ELR (cell line): ENCODE results near the gene MACF1.
"Not testable (repeated sequence)": the region's sequence is repeated elsewhere in the genome, so short reads cannot be mapped to it uniquely, and the experiment has no call there.

Experiments used
- DNase-seq: peaks from one replicate; pipeline ENCODE4 v3.0.0-alpha.2; 2015; ENCODE audit warnings: low read depth

Gene MACF1

DNA sequence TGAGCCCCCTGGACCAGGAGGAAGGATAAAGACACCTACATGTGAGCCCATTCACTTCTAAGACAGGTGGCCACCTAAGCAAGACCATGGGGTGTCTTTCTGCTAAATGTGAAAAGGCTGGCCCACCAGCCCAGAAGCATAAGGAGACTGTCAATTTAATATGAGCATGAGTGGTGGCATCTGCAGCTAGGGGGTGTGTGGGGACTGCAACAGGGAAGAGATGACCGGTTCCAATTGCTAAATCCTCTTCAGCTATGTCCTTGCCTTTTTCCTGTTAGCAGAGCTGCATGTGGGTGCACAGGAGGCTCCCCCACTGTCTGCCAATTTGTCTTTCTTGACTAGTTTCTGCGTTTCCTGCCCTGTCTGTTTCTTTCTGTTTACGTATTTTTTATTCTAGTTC is 264.7 kb downstream of the MACF1 start:
- no peak for DNase-seq

DNA sequence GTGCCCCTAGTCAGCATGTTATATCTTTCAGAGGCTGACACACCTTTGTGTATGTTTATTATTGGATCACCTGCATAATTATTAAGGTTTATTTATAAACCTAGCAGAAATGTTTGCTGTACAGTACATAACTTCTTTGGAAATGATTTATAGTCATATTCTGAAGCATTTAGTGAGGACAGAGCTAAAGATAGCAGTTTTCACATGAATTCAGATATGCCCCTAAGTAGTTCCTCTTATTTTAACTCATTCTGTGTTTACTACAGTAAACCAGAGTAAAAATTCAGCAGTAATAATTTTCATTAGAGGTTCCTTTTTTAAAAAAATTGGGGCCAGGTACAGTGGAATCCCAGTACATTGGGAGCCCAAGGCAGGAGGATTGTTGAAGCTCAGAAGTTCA is 265.5 kb downstream of the MACF1 start:
- no peak for DNase-seq

DNA sequence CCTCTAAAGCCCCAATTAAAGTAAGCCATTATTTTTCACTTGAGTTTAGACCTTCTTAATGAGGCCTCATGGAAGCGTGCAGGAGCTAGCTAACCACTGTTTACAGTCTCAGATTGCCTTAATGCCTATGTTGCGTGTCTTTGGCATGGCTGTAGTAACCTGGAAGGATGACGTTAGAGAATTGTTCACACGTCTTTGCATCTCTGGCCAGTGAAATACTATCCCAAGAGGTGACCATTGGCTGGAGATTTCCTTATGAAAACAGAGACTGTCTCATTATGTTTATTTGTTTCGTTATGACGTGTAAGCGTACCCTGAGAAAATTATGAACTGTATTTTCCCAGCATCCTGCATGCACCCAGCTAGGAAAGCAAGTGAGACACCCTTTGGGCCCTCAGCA is 268.3 kb downstream of the MACF1 start:
- no peak for DNase-seq

DNA sequence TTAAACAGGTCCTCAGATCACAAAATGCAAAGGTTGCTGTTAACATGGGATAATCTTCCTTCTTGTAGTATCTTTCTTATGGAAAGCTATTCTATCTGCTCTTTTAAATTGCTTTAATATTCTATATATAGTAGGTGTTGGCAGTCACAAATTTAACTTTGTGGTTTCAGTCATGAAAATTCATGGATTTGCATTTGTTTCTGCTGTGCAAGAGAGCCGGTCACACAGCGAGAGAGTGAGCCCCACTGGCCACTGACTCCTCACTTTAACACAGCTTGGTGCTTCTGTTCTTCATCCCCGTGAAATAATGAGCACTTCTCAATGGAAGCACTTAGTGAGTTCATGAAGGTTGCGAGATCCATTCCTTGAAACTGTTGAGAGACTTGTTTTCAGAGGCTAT is 268.8 kb downstream of the MACF1 start:
- no peak for DNase-seq

DNA sequence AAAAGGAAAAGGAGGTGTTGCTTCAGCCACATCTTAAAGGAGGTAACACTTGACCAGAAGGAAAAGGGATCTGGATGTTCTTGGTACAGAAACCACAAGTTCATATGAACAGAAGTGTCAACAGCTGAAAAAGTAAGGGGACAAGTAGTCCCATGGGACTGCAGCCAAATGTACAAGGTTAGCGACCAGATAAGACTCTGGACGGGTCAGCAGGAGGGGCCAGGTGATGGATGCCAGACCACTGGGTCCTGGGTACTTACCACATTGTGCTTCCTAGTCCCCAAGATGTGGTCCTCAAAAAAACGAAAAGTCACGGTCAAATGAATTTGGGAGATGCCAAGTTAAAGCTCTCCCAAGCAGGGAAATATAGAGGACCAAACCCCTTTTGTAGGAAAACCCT is 270.3 kb downstream of the MACF1 start:
- DNase-seq, result no peak

DNA sequence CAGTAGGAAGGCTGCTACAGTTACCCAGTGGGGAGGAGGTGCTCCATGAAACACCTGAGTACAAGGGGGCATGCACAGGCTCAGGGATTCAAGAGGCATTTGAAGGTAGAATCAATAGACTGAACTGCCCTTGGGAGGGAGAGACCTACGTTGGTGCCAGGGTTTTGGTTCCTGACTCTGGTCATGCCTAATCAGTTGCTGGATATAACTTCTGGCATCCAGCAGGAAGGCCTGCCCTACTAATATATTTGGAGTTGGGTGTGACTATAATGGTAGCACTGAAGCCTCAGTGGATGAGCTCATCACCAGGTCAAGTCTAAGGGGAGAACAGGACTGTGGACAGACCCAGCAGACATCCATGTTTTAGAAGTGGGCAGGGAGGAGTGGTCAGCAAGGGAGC is 271.1 kb downstream of the MACF1 start:
- not testable (repeated sequence) for DNase-seq

DNA sequence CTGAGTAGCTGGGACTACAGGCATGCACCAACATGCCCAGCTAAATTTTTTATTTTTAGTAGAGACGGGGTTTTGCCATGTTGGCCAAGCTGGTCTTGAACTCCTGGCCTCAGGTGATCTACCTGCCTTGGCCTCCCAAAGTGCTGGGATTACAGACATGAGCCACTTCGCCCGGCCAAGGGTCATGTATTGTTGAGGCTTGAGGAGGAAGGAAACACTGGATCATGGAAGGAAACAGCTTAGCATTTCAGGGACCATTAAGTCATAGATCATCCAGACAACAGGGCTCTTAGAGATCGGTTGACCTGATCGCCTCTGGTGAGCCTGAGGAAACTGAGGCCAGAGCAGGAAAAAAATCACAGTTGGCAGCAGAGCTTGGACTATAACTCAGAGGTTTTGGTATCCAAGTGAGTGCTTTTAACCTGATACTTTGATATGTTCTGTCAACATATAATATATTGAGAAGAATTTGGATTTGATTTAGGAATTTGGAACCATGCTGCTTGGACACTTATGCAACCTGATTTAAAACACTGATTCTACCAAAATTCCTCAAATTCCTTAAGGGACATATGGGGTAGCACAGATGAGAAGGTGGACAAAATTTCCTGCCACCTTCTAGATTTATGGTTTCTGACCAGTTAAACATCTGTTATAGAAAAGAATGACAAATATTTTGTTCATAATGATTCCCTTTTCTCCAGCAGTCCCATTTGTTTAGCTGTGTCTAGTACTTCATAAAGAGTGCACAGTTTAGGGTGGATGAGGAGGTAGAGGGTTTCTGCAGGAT is 273.8 kb downstream of the MACF1 start:
- no peak for DNase-seq

DNA sequence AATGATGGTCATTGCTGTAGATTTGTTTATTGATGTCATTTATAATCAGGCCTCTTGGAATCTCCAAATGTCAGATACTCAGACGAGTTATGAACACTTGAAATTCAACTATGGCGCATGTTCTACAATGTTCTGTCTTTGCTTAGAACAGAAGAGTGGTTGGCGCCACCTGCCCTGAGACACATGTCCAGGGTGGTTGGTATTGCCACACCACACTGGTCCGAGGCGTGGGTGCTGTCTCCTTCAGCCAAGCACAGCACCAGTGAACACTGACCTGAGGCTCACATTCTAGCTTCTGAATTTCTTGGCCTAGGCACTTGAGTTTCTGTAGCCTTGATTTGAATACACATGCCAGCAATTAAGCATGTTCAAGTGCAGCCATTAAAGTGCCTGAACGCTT is 276.8 kb downstream of the MACF1 start:
- DNase-seq, result no peak

DNA sequence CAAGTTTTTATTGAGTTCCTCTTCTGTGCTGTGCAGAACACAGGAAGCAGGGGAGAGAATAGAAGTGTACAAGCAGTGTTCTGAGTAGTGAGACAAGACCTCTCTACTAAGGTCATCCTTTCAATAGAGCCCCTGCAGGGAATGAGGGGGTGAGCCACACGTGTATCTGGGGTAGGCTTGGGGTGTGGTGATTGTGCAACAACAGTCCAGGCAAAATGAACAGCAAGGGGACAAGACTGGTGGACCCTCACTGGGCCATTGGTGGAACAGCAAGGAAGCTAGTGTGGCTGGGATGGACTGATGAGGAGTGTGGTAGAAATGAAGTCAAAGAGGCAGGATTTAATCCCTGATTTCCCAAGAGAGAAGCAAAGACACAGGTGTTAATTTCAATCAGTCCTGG is 278.8 kb downstream of the MACF1 start:
- no peak for DNase-seq

DNA sequence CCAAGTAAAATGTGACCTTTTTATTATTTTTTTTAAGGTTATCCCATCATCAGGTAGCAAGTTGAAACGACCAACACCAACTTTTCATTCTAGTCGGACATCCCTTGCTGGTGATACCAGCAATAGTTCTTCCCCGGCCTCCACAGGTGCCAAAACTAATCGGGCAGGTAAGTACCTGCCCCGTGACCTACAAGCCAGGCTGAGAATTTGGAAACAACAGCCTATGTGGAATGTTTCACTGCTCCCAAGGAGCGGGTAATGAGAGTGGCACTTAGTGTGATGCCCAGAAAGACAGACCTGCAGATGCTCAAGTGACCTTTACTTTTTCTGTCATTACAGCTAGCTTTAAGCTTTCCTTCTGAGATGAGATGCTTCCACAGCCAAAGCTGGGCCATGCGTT is 280.1 kb downstream of the MACF1 start:
- DNase-seq, result no peak

DNA sequence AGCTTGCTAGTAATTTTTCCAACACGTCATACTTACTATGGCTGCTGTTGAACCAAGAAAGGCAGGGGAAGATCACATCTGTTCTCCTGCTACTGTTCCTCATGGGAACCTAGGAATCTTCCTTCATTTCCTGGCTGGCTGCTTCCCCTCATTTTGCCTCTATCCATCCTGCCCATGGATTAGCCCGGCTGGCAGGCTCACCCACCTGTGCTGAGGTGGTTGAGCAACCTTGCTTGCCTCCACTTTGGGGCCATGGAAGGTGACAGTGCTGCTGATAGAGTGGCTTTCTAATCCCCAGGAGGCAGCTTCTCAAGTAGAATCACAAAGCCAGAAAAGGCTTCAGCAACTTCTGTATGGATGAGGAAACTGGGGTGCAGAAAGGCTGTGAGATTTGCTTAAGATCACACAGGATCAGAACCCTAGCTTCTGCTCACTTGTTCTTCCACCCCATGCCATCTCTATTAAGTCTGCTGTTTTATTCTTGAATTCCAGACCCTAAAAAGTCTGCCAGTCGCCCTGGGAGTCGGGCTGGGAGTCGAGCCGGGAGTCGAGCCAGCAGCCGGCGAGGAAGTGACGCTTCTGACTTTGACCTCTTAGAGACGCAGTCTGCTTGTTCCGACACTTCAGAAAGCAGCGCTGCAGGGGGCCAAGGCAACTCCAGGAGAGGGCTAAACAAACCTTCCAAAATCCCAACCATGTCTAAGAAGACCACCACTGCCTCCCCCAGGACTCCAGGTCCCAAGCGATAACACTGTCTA is 280.7 kb downstream of the MACF1 start:
- no peak for DNase-seq

DNA sequence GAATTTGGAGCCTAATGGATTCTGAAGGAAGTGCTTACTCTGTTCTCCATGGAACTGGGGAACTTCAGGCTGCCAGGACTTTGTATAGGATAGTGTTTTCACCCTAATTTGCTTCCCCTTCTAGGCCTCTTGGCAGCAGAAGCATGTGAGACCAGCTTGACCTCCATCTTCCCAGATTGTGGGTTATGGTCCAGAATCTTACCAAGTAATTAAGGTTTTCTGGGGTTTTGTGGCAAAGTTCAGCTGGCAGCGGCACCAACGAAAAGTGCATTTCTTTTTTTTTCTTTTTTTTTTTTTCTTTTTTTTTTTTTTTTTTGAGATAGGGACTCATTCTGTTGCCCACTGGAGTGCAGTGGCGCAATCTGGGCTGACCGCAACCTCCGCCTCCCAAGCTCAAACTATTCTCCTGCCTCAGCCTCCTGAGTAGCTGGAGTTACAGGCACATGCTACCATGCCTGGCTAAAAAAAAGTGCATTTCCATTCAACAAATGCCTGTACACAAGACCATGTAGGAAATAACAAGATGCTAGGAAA is 283.6 kb downstream of the MACF1 start:
- DNase-seq, result no peak

DNA sequence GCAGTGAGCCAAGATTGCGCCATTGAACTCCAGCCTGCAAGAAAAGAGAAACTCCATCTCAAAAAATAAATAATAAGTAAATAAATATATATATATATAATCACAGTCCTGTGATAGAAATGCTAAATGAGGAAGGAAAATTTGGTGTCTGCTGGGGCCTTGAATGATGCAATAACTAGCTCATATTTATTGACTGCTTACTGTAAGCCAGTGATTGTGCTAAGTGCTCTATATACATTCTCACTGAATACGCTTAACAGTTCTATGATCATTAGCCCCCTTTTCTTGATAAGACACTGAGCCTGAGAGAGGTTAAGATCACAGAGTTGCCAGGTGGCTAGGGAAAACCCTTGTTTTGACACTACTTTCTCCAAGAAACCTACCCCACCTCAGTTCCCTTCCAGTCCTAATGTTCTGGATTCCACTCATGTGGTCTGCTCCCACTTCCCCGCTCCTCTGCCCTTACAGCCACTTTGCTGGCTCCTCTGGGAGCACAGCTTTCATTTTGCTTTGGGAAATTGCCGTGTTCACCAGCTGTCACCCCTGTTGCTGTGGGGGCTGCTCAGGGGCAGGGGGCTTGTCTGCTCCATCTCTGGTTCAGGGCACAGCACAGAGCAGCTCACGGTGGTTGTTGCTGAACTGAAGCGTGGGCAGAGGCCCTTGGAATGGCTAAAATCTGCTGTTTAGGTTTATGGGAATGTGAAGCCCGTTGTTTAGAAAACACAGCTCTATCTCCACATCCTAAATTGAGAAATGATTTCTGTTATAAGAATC is 284.5 kb downstream of the MACF1 start:
- no peak for DNase-seq

DNA sequence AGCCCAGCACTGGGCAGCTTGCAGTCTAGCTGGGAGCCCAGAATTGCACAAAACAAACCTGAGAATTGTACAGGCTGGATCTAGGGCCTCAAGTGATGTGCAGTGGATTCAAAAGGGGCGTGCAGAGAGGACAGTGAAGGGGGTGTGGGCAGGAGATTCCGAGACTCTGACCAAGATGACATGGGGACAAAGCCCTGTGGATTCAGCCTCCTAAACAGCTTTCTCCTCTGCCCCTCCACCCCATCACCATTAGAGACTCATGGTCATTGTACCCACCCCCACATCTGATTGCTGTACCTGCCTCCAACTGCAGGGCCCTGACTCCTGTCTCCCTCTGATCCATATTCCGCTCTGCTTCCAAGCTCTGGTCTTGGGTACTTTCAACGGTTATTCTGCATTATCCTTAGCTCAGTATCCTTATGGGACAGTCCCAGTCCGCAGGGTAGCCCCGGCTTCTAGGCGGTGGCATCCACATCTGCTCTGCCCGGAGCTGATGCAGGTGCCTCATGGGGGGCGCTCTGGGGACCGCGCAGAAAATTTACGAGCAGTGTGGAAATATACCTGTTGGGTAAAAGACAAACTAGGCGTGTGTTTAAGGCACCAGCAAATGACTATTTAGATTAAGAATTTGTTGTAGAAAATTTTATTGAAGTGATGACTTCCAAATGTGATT is 285.2 kb downstream of the MACF1 start:
- DNase-seq, result no peak

DNA sequence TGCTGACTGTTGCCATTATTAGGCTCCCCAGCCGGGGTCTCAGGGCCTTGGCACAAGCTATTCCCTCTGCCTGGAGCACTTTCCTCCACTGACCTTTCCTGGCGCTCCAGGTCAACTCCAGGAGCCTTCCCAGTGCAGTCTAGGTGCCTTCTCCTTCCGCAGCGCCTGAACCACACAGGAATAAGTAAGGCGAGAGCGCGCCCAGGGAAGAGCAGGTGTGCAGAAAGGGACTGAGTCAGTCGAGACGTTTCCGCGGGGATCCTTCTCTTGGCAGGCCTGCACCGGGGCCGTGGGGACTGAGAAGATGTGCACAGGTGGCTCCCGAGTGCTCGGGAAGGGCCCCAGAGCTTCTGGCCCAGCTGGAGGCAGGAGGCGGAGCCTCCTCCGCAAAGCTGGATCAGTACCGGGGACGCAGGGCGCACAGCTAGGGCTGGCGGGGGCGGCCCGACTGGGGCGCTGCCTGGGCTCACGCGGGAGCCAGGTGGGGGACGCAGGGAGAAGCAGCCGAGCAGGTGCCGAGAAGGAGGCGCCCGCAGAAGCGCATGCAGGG is 286.2 kb downstream of the MACF1 start:
- no peak for DNase-seq

DNA sequence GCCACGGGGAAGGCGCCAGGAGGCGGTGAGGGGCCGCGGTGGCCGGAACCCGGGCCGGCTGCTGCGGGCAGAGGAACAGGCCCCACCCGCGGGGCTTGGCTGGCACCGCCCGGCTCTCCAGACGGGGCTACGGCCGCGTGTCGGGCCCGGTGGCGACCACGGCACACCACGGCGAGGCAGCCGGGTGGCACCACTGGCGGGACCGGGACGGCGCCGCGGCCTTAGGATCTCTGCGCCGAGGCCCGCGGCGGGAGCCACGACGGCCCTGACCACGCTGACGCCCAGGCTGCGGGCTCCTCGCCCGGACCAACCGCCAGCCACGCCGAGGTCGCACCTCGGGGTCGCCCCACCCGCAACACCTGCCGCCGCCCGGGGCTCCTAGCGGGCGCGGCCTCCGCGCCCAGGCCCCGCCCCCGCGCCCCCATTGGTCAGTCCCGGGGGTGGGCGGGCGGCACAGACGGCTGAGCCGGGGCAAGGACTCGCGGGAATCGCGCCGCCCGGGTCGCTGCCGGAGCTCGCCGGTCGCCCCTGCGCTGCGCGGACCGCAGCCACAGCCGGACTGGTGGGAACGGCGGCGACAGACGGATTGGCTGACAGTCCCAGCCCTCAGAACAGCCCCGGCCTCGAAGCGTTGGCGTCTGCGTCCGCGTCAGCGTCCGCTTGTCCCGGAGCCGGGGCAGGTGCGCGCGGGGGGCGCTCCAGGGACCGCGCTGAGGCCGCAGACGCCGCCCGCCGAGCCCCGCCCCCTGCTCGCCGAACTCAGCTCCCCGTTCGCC is 286.8 kb downstream of the MACF1 start, which contains the start of gene BMP8A:
Gene BMP8A, plus strand, starts transcription at position 491 of the 776 bp plus-strand sequence. CDS start 356 bp downstream, outside the sequence.
- DNase-seq, result peak; percentile 51

DNA sequence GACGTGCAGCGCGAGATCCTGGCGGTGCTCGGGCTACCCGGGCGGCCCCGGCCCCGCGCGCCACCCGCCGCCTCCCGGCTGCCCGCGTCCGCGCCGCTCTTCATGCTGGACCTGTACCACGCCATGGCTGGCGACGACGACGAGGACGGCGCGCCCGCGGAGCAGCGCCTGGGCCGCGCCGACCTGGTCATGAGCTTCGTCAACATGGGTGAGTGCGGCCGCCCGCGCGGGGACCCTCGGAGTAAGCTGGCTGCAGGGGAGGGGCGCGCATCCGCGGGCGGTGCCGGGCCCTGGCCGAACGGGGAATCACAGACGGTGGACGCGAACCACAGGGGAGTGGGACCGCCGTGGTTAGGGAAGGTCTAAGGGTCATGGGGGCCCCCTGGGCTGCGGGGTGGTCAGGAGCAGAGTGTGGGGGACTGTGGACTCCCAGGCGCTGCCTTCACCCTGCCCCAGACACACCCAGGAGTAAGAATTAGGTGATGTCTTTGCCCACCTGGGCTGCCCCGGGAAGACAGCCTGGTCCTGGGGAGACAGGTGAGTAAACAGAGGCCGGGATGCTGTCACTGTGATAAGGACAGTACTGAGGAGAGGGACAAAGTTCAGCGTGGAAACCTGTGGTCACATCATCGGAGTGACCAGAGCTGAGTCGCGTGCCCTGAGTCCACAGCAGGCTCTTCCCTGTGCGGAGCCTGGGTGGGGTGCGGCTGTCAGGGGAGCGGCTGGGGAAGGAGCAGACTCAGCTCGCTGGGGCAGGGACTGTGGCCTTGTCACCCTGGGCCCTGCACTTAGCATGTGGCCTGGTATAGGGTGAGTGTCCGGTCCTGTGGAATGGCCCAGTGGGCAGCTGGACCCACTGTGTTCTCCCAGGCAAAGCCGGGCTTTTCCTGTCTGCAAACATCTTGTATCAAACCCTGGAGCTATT is 287.9 kb downstream of the MACF1 start:
- DNase-seq, result not testable (repeated sequence)

DNA sequence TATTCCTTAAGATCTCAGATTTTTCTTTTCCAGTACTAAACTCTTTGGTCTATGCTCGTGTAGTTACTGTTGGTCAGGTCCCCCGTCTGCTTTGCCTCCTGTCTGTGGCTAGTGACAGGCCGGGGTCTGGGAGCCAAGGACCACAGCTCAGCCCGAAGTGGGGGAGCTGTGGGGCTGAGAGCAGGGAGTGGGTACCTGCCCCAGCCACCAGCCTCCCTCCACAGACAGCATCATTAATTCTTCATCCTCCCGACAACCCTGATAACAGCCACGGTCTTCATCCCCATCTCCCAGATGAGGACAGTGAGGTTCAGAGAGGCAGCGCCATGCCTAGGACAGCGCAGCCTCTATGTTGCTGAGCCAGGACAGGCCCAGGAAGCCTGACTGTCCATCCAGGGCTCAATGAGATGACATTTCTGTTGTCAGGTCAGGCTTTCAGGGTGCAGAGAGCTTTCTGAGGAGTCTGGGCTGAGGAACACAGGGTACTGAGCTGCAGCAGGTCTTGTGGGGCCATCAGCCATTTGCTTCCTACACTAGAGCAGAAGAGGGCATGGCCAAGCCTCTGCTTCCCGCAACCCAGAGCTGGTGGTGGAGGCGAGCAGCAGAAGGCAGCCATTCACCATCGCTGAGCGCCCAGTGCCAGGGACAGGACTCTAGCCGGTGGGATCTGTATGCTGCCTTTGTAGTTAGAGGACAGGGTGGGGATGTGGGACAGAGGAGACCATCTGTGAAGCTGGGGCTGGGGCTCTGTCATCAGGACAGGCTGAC is 288.7 kb downstream of the MACF1 start:
- DNase-seq, result not testable (repeated sequence)
